ENCODE results near the gene SWI5. TPM values are rescaled to one million over a fixed set of nuclear protein-coding genes. Genes with fewer than 3 reads are reported as not detected.
"Not testable (repeated sequence)": the region's sequence is repeated elsewhere in the genome, so short reads cannot be mapped to it uniquely, and the experiment has no call there.

The SWI5 gene
- total RNA-seq, 1 experiment from 2014 or later: 68.8 TPM

DNA sequence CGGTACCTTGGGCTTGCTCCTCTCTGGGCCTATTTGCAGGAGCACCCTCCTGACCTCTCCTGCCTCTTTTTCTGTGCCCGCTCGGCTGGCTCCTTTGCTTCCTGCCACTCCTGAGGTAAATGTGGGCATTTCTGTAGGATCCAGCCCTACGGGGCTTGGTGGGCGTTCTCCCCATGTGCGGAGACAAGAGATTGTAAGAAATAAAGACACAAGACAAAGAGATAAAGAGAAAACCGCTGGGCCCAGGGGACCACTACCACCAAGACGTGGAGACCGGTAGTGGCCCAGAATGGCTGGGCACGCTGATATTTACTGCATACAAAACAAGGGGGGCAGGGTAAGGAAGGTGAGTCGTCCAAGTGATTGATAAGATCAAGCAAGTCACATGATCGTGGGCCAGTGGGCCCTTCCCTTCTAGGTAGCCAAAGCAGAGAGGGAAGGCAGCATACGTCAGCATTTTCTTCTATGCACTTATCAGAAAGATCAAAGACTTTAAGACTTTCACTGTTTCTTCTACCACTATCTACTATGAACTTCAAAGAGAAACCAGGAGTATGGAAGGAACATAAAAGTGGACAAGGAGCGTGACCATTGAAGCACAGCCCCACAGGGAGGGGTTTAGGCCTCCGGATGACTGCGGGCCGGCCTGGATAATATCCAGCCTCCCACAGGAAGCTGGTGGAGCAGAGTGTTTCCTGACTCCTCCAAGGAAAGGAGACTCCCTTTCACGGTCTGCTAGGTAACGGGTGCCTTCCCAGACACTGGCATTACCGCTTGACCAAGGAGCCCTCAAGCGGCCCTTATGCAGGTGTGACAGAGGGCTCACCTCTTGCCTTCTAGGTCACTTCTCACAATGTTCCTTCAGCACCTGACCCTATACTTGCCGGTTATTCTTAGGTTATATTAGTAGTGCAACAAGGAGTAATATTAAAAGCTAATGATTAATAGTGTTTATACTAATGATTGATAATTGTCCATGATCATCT lies 3.3 kb downstream of the SWI5 start:
- DNase-seq (ENCODE audit: low read depth): not testable (repeated sequence)

DNA sequence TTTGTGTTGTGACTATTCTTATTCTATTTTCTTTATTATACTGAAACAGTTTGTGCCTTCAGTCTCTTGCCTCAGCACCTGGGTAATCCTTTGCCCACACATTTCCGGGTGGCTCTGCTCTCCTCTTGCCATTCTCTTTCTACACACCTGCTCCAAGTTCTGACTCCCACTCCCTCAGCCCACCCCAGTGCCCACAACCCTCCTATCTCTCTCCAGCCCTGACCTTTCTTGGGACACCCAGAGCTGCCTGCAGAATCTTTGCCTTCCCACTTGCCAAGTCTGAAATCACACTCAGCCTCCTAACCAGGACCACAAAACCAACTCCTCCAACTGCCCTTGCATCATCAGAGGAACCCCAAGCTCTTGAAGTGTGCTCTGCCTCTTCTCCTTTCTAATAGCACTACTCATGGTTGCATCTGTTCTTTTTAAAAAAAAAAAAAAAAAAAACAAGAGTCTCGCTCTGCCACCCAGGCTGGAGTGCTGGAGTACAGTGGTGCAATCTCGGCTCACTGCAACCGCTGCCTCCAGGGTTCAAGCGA lies 4.1 kb downstream of the SWI5 start:
- DNase-seq (ENCODE audit: low read depth): no peak

DNA sequence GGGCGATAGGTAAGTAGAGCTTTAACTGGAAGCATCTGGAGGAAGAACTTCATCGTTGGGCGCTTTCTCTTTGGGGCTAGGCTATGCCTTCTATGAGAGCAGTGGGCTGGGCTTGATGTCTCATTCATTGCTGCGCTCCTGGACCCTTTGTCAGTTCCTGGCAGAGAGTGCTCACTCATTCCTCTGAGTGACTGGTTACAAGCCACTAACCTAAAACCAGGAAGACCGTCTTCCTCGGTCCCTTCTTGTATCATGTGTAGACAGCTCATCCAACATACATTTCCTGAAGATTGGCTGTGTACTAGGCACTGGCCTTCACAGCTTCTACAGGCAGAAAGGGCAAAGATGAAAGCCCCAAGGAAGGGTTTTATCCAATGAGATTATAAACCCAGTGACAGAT lies 6.4 kb downstream of the SWI5 start:
- no peak for DNase-seq (ENCODE audit: low read depth)

DNA sequence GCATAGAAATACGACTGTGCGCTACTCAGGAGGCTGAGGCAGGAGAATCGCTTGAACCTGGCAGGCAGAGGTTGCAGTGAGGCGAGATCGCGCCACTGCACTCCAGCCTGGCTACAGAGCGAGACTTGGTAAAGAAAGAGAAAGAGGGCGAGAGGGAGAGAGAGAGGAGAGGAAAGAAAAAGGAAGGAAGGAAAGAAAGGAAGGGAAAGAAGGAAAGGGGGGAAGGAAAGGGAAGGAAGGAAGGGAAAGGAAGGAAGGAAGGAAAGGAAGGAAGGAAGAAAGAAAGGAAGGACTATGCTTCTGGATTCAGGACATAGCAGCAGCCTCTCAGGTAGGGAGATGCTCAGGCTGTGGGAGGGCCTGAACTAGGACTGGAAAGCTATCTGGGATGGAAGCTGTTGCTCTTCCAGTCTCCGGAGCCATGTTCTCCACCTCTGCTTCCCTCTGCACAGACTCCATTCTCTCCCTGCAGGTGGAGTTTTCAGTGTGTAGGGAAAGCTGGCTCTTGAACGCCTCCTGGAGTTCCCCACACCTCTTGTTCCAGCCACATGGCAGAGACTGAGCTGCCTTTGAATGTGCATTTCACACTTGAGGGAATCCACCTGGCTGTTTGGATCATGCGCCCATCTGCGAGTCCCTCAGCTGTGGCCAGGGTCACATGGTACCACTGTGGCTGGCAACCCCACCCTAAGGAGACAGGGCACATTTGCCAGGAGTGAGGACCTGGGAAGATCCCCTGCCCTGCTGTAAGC lies 9.1 kb downstream of the SWI5 start:
- DNase-seq (ENCODE audit: low read depth): no peak

DNA sequence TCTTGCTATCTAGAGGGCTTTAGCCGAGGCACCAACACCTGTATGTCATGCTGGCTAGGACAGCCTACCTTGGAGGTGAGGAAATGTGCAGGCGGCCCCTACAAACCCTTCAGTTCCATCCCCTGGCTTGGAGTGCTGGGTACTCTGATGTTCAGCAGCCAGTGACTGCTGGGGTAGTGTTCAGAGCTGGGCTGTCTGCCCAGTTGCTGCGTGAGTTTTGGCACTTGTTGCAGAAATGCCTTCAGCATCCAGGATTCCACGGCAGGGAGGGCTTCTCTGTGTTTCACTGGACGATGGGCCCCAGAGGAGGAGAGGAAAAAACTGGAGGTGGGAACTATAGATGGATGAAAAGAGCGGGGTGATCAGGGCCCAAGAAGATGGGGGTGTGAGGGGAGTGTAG lies 10.4 kb downstream of the SWI5 start:
- no peak for DNase-seq (ENCODE audit: low read depth)

DNA sequence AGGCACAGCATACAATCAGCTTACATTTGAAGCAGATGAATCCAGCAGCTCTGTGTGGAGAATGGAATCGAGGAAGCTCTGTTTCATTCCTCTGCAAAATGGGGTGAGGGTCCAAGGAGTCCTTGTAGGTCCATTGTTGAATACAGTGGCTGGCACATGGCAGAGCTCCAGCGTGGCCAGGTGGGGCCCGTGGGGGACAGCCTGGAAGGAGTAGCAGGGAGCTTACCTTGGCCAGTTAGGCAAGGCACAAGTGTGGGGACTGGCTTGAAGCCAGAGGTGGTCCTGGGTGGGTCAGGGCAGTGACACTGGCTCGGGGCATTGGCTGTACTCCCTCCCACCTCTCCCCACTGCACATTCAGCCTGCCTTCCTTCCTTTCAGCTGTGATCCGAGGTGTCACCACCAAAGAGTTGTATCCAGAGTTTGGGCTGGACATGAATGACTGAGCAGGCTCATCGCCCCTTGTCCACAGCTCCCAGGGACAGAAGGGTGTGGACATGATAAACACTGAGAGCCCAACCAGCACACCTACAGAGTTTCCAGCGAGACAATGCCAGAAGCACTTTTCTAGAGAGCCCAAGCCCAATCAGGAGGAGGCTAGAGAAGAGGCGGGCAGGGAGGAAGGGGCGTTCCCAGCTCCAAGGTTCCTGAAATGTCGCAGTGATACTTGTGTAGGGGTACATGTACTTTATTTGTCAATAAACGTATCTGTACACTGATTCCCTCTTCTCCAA lies 12.4 kb downstream of the SWI5 start:
- no peak for DNase-seq (ENCODE audit: low read depth)

DNA sequence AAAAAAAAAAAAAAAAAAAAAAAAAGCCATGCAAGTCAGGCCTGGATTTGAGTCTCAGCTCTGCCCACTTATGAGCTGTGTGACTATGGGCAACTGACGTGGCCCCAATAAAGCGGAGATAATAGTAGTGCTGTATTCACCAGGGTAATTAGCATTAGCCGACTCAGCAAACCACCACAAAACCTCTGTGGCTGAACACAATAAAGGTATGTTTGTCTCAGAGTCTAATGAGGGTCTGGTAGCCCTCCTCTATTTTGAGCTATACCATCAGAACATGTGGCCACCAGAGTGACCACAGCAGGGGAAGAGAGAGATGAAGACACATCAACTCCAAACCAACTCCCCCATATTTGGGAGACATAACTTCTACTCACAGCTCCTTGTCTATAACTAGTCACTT lies 15.9 kb downstream of the SWI5 start:
- DNase-seq (ENCODE audit: low read depth): no peak

DNA sequence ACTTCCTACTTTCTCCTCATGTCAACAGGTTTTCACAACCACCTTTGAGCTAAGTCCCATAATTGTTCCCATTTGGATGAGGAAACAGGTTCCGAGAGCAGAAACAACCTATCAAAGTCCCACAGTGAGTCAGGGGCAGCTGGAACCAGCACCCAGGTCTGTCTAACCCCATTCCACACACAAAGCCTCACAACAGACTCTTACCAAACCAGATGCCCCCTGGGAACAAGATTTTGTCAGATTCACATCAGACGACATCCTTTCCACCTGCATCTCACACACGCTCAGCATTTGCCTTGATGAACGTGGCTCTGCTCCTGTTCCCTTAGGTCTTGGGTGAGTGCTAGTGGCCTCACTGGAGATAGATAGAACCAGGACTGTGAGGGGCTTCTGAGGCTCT lies 17.0 kb downstream of the SWI5 start:
- no peak for DNase-seq (ENCODE audit: low read depth)

DNA sequence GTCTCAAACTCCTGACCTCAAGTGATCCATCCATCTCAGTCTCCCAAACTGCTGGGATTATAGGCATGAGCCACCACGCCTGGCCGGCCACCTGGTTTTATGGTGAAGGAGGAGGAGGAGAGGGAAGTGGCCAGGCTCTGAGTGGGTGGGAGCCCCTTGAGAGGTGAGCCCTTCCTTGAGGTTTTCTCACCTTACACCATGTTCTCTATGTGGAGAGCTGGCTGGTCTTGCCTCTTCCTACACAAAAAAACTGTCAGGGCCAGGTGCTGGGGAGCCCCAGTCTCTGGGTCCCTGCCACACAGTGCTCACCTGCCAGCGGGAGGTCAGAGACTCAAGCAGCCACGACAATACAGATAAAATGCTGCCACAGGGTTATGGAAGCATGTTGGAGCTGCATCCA lies 18.1 kb downstream of the SWI5 start:
- no peak for DNase-seq (ENCODE audit: low read depth)

DNA sequence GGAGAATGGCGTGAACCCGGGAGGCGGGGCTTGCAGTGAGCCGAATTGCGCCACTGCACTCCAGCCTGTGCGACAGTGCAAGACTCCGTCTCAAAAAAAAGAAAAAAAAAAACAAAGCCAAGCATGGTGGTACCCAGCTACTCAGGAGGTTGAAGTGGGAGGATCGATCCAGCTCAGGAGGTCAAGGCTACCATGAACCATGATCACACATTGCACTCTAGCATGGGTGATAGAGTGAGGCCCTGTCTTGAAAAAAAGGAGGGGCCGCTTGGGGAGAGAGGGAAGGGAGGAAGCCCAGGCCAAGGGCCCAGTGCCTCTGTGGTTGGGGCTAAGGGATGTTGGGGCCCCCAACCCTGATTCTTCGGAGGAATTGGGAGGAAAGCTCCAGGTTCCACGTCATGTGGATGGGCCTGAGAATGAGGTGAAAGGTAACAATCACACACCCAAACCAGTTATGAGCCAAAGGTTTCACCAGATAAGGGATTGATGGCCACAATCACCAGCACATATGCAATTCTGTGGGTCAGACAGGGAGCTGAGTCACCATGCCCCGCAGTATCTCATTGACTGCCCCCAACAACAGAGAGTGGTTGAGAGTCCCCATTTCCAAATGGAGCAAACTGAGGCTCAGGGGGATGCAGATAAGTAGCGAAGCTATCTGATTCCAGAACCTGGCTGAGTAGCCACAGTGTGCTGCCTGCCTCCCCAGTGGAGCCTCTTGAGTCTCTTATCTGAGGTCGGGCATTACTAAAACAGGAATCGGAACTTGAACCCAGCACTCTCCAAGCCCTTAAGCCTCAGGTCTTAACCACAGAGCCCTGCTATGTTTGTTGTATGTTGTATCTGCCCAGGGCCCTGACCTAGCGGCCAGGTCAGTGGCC lies 20.5 kb downstream of the SWI5 start:
- no peak for DNase-seq (ENCODE audit: low read depth)

DNA sequence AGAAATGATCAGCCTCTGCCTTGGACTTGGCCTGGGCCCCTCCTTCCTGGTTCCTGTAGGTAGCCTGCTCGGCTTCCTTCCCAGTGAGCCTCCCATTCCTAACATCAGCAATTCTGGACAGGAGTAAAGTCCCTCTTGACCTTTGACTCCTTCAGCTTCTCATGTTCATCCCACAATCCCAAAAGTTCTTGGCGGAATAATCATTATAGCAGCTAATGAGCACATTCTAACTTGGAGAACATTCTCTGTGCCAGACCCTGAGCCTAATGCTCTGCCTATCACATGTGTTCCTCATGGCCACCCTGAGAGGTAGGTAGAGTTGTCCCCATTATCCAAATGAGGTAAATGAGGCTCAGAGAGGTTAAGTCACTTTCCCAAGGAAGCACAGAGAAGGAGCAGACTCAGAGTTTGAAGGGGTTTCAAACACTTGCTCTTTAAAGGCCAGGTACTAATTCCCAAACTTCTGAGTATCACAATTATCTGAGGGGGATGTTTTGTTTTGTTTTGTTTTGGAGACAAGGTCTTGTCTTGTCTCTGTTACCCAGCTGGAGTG lies 21.2 kb downstream of the SWI5 start:
- DNase-seq (ENCODE audit: low read depth): no peak

DNA sequence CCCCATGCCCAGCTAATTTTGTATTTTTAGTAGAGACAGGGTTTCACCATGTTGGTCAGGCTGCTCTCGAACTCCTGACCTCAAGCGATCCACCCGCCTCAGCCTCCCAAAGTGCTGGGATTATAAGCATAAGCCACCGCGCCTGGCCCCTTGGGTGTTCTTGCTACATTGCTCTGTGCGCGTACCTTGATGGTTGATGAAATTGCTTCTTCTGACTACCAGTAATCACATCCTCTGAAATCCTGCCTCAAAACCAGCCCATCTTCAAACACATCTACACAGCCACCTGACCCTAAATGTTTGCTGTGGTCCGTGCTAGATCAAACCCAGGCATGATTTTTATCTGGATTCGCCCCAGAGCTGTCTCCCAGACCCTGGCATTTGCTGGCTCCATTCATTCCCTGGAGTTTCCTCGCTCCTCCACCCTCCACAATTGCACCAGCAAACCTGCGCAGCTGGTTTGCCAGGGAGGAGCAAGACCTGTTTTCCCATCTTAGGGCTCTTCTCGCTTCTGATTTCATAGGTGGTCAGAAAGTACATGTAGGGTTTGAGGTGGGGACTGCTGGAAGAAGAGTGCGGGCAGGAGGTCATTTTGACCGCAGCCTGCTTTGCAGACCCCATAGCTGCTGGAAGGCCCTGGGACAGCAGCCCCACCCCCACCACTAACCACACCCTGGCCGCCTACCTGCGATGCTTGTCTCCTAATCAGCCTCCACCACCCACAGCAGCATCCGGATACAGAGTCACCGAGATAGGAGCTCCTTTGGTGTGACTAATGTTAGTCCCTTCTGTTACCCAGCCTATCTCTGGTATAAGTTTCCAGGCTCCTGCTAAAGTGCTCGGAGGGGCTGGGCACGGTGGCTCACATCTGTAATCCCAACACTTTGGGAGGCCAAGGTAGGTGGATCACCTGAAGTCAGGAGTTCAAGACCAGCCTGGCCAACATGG lies 22.7 kb downstream of the SWI5 start:
- DNase-seq (ENCODE audit: low read depth): no peak

DNA sequence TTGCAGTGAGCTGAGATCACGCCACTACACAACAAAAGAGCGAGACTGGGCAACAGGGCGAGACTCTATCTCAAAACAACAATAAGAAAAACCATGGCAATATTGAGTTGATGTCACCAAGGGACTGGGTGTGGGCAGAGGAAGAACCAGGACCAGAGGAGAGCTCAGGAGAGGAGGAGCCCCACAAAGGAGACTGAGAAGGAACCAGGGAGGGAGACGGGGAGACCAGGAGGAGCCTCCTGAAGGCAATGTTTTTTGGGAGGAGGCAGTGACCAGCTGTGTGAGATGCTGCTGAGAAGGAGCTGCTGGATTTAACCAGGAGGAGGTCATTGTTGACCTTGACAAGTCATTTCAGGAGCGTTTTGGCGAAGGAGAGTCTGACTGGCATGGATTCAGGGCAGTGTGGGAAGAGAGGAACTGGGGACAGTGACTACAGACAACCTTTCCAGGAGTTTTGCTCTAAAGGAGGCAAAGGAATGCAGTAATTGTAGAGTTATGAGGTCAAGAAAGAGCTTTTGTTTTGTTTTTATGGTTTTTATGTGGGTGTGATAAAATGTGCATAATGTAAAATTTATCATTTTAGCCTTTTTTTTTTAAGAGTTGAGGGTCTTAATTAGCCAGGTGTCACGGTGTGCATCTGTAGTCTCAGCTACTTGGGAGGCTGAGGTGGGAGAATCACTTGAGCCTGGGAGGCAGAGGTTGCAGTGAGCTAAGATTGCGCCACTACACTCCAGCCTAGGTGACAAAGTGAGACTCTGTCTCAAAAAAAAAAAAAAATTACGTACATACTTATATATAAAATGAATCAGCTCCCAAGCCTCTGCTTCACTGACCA lies 28.3 kb downstream of the SWI5 start:
- peak; percentile 54 for DNase-seq (ENCODE audit: low read depth)

DNA sequence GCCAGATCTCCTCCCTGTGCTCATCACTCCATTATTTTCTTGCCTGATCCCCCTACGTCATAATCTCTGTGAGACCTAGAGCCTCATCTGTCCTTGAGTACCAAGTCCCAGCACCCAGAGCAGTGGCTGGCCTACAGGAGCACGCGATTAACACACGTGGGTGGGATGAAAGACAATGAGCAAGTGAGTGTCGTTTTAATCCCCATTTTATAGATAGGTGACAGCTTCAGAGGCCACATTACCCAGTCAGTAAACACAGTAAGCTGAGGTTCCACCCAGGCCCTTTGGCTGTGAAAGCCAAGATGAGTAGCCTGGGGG lies 28.9 kb downstream of the SWI5 start:
- no peak for DNase-seq (ENCODE audit: low read depth)

DNA sequence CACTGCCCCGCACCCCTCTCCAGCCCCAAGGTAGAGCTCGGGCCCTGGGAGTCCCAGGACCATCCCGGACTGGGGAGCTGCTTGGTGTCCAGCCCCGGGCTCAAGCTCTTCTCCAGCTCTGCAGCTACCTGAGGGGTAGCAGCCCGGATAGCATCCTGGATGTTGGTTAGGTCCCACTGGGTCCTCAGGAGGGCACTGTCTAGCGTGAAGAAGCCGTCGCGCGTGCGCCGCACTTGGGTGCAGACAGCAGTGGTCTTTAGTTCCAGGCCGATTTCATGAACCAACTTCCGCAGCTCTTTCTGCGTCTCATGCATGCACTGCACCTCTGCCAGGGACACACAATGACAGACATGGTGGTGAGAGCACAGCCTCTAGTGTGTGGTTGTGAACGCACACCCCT lies 33.5 kb downstream of the SWI5 start:
- DNase-seq (ENCODE audit: low read depth): no peak

DNA sequence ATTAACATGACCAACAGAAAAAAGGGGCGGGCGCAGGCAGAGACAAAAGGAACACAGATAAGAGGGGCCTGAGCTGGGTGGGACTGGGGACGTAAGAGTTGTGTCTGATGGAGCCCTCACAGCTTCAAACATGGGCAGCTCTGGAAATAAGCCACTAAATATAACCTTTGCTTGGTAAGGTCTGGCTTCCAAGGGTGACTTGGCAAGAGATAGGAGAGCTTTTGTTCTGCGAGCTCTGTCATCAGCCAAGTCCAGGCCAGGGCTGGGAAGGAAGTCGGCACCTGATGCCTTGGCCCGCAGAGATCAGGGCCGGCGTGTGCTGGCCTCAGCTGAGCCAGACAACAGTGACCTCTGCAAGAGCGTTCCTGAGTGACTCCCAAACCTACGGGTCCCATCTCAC lies 34.4 kb downstream of the SWI5 start:
- no peak for DNase-seq (ENCODE audit: low read depth)

DNA sequence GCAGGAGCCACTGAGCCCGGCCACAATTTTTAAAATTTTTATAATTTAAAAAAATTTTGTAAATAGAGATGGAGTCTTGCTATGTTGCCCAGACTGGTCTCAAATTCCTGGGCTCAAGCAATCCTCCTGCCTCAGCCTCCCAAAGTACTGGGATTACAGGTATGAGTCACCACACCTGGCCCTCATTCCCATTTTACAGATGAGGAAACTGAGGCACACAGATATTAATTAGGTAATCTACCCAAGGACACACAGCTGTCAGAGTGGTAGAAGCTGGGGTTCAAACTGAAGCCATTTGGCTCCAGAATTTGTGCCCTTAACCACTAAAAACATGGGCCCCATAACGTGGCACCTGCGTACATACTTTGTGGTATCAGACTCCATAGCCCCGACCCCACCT lies 38.6 kb downstream of the SWI5 start:
- DNase-seq (ENCODE audit: low read depth): no peak

DNA sequence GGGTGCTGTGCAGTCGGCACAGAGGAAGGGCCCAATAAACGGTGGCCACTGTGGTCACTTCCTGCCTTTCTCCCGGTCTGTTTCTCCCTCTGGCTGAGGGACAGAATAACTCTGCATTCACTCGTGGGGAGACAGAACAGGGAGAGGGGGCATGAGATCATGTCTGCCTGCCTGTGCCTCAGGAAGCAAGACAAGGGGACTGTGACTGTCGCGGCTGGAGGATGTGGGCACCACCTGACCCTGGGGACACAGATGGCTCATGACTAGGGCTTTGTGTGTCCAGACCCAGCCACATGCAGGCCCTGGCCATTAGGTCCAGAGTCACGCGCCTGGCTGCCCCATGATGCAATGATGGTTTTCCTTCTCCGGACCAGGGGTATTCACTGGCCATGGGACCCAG lies 40.3 kb downstream of the SWI5 start:
- no peak for DNase-seq (ENCODE audit: low read depth)

DNA sequence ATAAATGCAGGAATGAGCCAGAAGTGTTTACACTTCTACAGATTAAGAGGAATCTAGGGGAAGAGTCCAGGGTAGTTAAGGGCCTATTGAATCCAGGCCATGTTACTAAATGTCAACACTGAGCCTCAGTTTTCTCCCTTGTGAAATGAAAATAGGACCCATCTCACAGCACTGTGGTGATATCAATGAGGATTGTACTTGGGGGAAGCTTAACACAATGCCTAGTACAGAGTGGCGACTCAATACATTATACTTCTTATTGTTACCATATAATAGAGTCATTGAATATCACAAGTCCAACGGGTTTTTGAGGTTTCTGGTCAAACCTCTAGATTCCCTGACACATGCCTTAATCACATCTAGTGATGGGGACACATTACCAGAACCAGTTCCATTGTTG lies 41.6 kb downstream of the SWI5 start:
- no peak for DNase-seq (ENCODE audit: low read depth)

Data from M059J (cell line).